ENCODE measurements around the gene SNX18.

SNX18 gene

GRCh38 chr5:54520438-54520846 is 2.9 kb downstream of the SNX18 start:
- Histone ChIP-seq H3K4me1 (ENCODE audit: control insufficient read depth, insufficient read depth, low read length) (peaks cover 62% of the 10 kb centered on the region), H3K9ac (ENCODE audit: low read length) (peak overlapping the region; percentile 96), H3K36me3 (ENCODE audit: control insufficient read depth, insufficient read depth, low read length, severe bottlenecking) (no peaks in the 10 kb centered on the region), H3K27me3 (replicated peaks; ENCODE audit: control insufficient read depth, insufficient read depth, low read length) (no peaks in the 10 kb centered on the region), H3K4me3 (ENCODE audit: low read length) (peak overlapping the region; percentile 86), H3K9me3 (ENCODE audit: control insufficient read depth, low read length) (no peaks in the 10 kb centered on the region)
- DNase-seq (ENCODE audit: low read depth): peak; percentile 58

GRCh38 chr5:54520940-54521339 is 3.4 kb downstream of the SNX18 start:
- Histone ChIP-seq H3K9me3 (ENCODE audit: control insufficient read depth, low read length) (no peaks in the 10 kb centered on the region), H3K27me3 (replicated peaks; ENCODE audit: control insufficient read depth, insufficient read depth, low read length) (no peaks in the 10 kb centered on the region), H3K4me1 (ENCODE audit: control insufficient read depth, insufficient read depth, low read length) (peaks cover 63% of the 10 kb centered on the region), H3K9ac (ENCODE audit: low read length) (peak overlapping the region; percentile 96), H3K36me3 (ENCODE audit: control insufficient read depth, insufficient read depth, low read length, severe bottlenecking) (no peaks in the 10 kb centered on the region), H3K4me3 (ENCODE audit: low read length) (peak overlapping the region; percentile 86)
- peak; percentile 62 for DNase-seq (ENCODE audit: low read depth)

- H3K4me1 ChIP-seq (ENCODE audit: control insufficient read depth, insufficient read depth, low read length): peaks cover 60% of the 10 kb centered on the region
- H3K36me3 ChIP-seq (ENCODE audit: control insufficient read depth, insufficient read depth, low read length, severe bottlenecking): no peaks in the 10 kb centered on the region
- H3K9ac ChIP-seq (ENCODE audit: low read length): peak overlapping the region; percentile 96
- no peak for DNase-seq (ENCODE audit: low read depth)
- peak overlapping the region; percentile 86 for H3K4me3 ChIP-seq (ENCODE audit: low read length)
- H3K27me3 ChIP-seq (replicated peaks; ENCODE audit: control insufficient read depth, insufficient read depth, low read length): no peaks in the 10 kb centered on the region
- no peaks in the 10 kb centered on the region for H3K9me3 ChIP-seq (ENCODE audit: control insufficient read depth, low read length)
Observed at GRCh38 chr5:54521856-54522479, 4.4 kb downstream of the SNX18 start.

- Histone ChIP-seq H3K9me3 (ENCODE audit: control insufficient read depth, low read length) (no peaks in the 10 kb centered on the region), H3K4me1 (ENCODE audit: control insufficient read depth, insufficient read depth, low read length) (peaks cover 63% of the 10 kb centered on the region), H3K9ac (ENCODE audit: low read length) (no peak overlapping the region), H3K36me3 (ENCODE audit: control insufficient read depth, insufficient read depth, low read length, severe bottlenecking) (no peaks in the 10 kb centered on the region), H3K4me3 (ENCODE audit: low read length) (peak overlapping the region; percentile 58), H3K27me3 (replicated peaks; ENCODE audit: control insufficient read depth, insufficient read depth, low read length) (no peaks in the 10 kb centered on the region)
- peak; percentile 50 for DNase-seq (ENCODE audit: low read depth)
Observed at GRCh38 chr5:54523534-54523933, 6.0 kb downstream of the SNX18 start.

- no peak for DNase-seq (ENCODE audit: low read depth)
- peaks cover 66% of the 10 kb centered on the region for H3K4me1 ChIP-seq (ENCODE audit: control insufficient read depth, insufficient read depth, low read length)
Observed at GRCh38 chr5:54524082-54524481, 6.5 kb downstream of the SNX18 start.

GRCh38 chr5:54524704-54525103 is 7.1 kb downstream of the SNX18 start:
- Histone ChIP-seq H3K36me3 (ENCODE audit: control insufficient read depth, insufficient read depth, low read length, severe bottlenecking) (no peaks in the 10 kb centered on the region), H3K9ac (ENCODE audit: low read length) (peak overlapping the region; percentile 18), H3K4me3 (ENCODE audit: low read length) (peak overlapping the region; percentile 58), H3K27me3 (replicated peaks; ENCODE audit: control insufficient read depth, insufficient read depth, low read length) (no peaks in the 10 kb centered on the region), H3K4me1 (ENCODE audit: control insufficient read depth, insufficient read depth, low read length) (peaks cover 71% of the 10 kb centered on the region), H3K9me3 (ENCODE audit: control insufficient read depth, low read length) (no peaks in the 10 kb centered on the region)
- no peak for DNase-seq (ENCODE audit: low read depth)

More at GRCh38 chr5:54524082-54524481, 6.5 kb downstream of the SNX18 start:
- no peaks in the 10 kb centered on the region for H3K27me3 ChIP-seq (replicated peaks; ENCODE audit: control insufficient read depth, insufficient read depth, low read length)
- H3K4me3 ChIP-seq (ENCODE audit: low read length): peak overlapping the region; percentile 58
- H3K36me3 ChIP-seq (ENCODE audit: control insufficient read depth, insufficient read depth, low read length, severe bottlenecking): no peaks in the 10 kb centered on the region
- H3K9ac ChIP-seq (ENCODE audit: low read length): peak overlapping the region; percentile 18
- H3K9me3 ChIP-seq (ENCODE audit: control insufficient read depth, low read length): no peaks in the 10 kb centered on the region

GRCh38 chr5:54525261-54525660 is 7.7 kb downstream of the SNX18 start:
- DNase-seq (ENCODE audit: low read depth): no peak
- Histone ChIP-seq H3K9ac (ENCODE audit: low read length) (no peak overlapping the region), H3K27me3 (replicated peaks; ENCODE audit: control insufficient read depth, insufficient read depth, low read length) (no peaks in the 10 kb centered on the region), H3K9me3 (ENCODE audit: control insufficient read depth, low read length) (no peaks in the 10 kb centered on the region), H3K4me1 (ENCODE audit: control insufficient read depth, insufficient read depth, low read length) (peaks cover 71% of the 10 kb centered on the region), H3K4me3 (ENCODE audit: low read length) (no peak overlapping the region), H3K36me3 (ENCODE audit: control insufficient read depth, insufficient read depth, low read length, severe bottlenecking) (no peaks in the 10 kb centered on the region)

- DNase-seq (ENCODE audit: low read depth): no peak
- H3K9me3 ChIP-seq (ENCODE audit: control insufficient read depth, low read length): no peaks in the 10 kb centered on the region
- H3K9ac ChIP-seq (ENCODE audit: low read length): no peak overlapping the region
- H3K36me3 ChIP-seq (ENCODE audit: control insufficient read depth, insufficient read depth, low read length, severe bottlenecking): no peaks in the 10 kb centered on the region
- no peaks in the 10 kb centered on the region for H3K27me3 ChIP-seq (replicated peaks; ENCODE audit: control insufficient read depth, insufficient read depth, low read length)
- no peak overlapping the region for H3K4me3 ChIP-seq (ENCODE audit: low read length)
- peaks cover 71% of the 10 kb centered on the region for H3K4me1 ChIP-seq (ENCODE audit: control insufficient read depth, insufficient read depth, low read length)
Observed at GRCh38 chr5:54525692-54526091, 8.1 kb downstream of the SNX18 start.

GRCh38 chr5:54526604-54527288 is 9.2 kb downstream of the SNX18 start:
- no peaks in the 10 kb centered on the region for H3K27me3 ChIP-seq (replicated peaks; ENCODE audit: control insufficient read depth, insufficient read depth, low read length)
- peaks cover 60% of the 10 kb centered on the region for H3K4me1 ChIP-seq (ENCODE audit: control insufficient read depth, insufficient read depth, low read length)
- no peak for DNase-seq (ENCODE audit: low read depth)
- H3K9me3 ChIP-seq (ENCODE audit: control insufficient read depth, low read length): no peaks in the 10 kb centered on the region
- H3K4me3 ChIP-seq (ENCODE audit: low read length): no peak overlapping the region
- H3K9ac ChIP-seq (ENCODE audit: low read length): no peak overlapping the region
- no peaks in the 10 kb centered on the region for H3K36me3 ChIP-seq (ENCODE audit: control insufficient read depth, insufficient read depth, low read length, severe bottlenecking)

GRCh38 chr5:54528633-54529209 is 11.2 kb downstream of the SNX18 start:
- Histone ChIP-seq H3K4me3 (ENCODE audit: low read length) (no peak overlapping the region), H3K9ac (ENCODE audit: low read length) (no peak overlapping the region), H3K4me1 (ENCODE audit: control insufficient read depth, insufficient read depth, low read length) (peaks cover 47% of the 10 kb centered on the region), H3K36me3 (ENCODE audit: control insufficient read depth, insufficient read depth, low read length, severe bottlenecking) (no peaks in the 10 kb centered on the region), H3K9me3 (ENCODE audit: control insufficient read depth, low read length) (no peaks in the 10 kb centered on the region), H3K27me3 (replicated peaks; ENCODE audit: control insufficient read depth, insufficient read depth, low read length) (no peaks in the 10 kb centered on the region)
- DNase-seq (ENCODE audit: low read depth): no peak

- no peak overlapping the region for H3K4me3 ChIP-seq (ENCODE audit: low read length)
- H3K9ac ChIP-seq (ENCODE audit: low read length): no peak overlapping the region
- H3K27me3 ChIP-seq (replicated peaks; ENCODE audit: control insufficient read depth, insufficient read depth, low read length): no peaks in the 10 kb centered on the region
- no peak for DNase-seq (ENCODE audit: low read depth)
- peaks cover 47% of the 10 kb centered on the region for H3K4me1 ChIP-seq (ENCODE audit: control insufficient read depth, insufficient read depth, low read length)
- H3K36me3 ChIP-seq (ENCODE audit: control insufficient read depth, insufficient read depth, low read length, severe bottlenecking): no peaks in the 10 kb centered on the region
- no peaks in the 10 kb centered on the region for H3K9me3 ChIP-seq (ENCODE audit: control insufficient read depth, low read length)
Observed at GRCh38 chr5:54529565-54529964, 12.0 kb downstream of the SNX18 start.

Data from adipocyte (in vitro differentiated cells).